GM15510 (cell line): ENCODE measurements around the gene TMEM272.

Experiments used
- POLR2A ChIP-seq: IDR thresholded peaks from 3 replicates; pipeline ENCODE4 v1.6.1; 2011; ENCODE audit warnings: borderline replicate concordance; ENCODE audit not compliant: insufficient read length; ENCODE audit errors: extremely low read depth

Gene TMEM272

GRCh38 chr13:51807041-51807440 is 37.9 kb downstream of the TMEM272 start:
- no peak for TF ChIP-seq POLR2A

DNA sequence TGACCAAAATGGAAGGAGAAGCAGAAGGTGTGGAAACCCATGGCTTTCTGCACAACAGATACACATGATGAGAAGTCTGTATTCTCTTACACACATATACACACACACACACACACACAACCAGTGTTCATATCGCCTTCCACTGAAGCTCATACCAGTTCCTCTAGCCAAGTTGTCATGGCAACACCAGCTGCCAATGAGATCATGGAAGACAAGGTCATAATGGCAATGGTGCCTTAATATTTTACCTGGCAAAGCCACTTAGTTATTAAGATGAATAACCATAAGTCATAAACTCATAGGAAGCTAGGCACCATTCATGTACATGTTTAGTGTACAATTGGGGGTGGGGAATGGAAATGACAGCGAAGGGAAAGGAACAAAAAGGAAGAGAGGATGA is 38.4 kb downstream of the TMEM272 start:
- no peak for TF ChIP-seq POLR2A

GRCh38 chr13:51805925-51806324 is 39.1 kb downstream of the TMEM272 start:
- no peak for TF ChIP-seq POLR2A

GRCh38 chr13:51805313-51805712 is 39.7 kb downstream of the TMEM272 start:
- no peak for TF ChIP-seq POLR2A

DNA sequence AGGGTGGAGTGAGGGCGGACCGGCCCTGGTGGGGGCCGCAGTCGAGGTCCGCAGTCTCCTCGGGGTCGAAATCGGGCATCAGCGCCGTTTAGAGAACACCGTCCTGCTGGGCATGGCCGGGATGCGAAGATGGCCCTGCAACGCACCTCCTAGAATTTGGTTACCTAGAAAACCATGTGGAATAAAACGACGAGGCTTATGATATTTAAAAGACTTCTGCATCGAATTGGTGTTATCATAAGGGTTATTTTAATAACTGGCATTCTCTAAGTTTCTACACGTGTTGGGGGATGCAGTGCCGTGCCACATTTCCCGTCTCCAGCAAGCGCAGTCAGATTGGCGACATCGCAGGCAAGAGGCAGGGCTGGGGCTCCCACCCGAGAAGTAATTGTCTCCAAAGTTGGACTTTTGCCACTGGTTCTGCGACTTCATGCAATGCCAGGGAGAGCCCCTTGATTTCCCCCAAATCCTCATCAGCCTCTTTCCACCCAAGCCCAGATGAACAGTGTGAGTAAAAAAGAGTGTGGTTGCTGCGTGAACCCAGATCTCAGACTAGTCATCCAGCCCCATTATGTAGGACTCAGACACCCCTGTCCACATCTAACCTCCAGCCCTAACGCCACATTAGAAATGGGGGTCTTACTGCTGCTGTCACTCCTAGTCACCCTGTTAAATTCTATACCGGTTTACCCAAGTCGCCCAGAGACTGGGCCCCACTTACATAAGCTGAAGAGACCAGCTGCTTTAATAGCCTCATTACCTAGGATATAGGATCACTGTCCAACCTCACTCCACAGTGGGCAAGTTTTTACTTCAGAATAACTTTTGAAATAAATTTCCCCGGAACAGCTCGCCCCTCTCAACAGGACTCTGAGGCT is 40.4 kb downstream of the TMEM272 start:
- TF ChIP-seq POLR2A: no peak

GRCh38 chr13:51803422-51804294 is 41.3 kb downstream of the TMEM272 start, which contains the start of gene DHRS12:
Gene DHRS12 (minus strand): TSS chr13:51804163. CDS start chr13:51799659, 4,504 bp downstream.
- peak; percentile 73 for TF ChIP-seq POLR2A

DNA sequence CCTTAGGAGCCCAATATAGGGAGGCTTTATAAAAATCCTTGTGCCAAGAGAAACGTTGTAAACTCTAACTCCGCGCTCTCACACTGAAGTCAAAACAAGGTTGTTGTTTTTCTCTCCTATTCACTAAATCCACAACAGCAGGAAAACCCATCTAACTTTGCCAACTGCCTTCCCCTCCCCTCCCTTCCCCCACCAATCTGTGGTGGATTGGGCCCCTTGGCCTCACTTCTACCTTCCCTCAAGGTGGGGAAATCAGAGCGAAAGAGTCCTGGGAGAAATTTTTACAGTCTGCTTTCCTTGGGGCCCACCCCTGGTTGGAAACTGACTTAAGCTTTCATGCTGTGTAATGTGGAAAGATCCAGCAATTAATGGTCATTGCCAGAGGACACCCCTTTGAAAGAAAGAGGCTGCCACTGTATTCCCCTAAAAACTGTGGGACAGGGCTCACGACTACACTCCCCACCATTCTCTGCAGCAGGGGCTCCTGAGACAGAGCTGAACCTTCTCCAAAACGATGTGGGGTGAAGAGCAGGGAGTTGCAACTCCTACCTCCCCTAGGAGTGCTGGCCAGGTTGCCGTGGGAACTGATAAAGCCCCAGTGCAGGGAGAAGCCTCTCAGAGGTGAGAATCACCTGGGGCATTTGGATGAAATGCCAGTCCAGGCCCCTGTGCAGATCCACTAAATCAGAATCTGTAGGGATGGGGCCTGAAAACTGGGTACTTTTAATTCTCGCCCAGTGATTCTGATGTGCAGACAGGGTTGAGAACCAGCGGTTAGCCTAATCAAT is 42.2 kb downstream of the TMEM272 start:
- no peak for TF ChIP-seq POLR2A

GRCh38 chr13:51801631-51802099 is 43.3 kb downstream of the TMEM272 start:
- no peak for TF ChIP-seq POLR2A

- TF ChIP-seq POLR2A: no peak
Observed at GRCh38 chr13:51800486-51800885, 44.5 kb downstream of the TMEM272 start.

GRCh38 chr13:51799261-51799660 is 45.7 kb downstream of the TMEM272 start:
- TF ChIP-seq POLR2A: no peak

- no peak for TF ChIP-seq POLR2A
Observed at GRCh38 chr13:51797664-51798488, 47.1 kb downstream of the TMEM272 start.

GRCh38 chr13:51796546-51796945 is 48.4 kb downstream of the TMEM272 start:
- no peak for TF ChIP-seq POLR2A

DNA sequence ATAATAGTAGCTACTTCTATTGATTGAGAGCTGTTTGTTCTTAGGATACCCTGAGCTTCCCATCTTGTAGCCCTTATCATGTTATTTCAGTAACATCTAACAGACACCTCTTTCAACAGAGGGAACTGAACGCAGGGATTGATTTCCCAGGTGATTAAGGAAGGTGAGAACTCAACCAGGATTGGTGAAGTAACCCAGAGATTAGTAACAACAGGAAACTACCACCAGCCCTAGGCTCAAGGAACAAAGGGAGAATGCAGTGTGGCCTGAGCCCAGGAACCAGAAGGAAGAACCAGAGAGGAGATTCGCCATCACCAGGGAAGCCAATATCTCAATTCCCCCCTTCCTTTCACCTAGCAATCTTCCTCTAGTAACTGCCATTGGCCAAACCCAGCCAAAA is 49.6 kb downstream of the TMEM272 start:
- TF ChIP-seq POLR2A: no peak

DNA sequence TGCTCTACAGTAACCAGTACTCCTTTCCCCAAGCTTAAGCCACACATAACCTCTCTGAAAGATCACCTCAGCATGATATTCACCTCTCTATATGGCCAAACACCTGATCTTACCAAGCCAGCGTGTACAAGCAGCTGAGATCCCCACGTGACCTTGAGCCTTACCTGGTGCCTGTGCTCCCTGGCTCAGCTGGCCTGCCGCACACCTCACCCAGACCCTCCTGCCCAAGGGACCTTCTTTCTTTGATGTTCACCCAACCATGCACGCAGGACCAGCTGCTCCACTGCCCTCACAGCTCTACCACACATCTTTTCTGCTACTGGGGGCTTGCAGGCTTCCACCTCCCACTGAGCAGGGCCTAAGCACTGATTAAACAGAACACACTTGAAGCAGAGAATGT is 50.0 kb downstream of the TMEM272 start:
- TF ChIP-seq POLR2A: no peak
